HG02759 (cell line): ENCODE measurements around the gene ANKRD66.

ENCODE experiments used
- ATAC-seq: cut with Tn5 transposase; IDR thresholded peaks from one replicate; pipeline ENCODE4 v1.9.1; 2021; ENCODE audit warnings: mild to moderate bottlenecking, moderate library complexity; ENCODE audit not compliant: unreplicated experiment

The ANKRD66 gene

GRCh38 chr6:46789434-46790354 is 43.0 kb downstream of the ANKRD66 start:
- ATAC-seq = no peak

GRCh38 chr6:46790355-46790874 is 43.7 kb downstream of the ANKRD66 start:
- no peak for ATAC-seq

GRCh38 chr6:46792635-46793034 is 45.9 kb downstream of the ANKRD66 start:
- no peak for ATAC-seq

- ATAC-seq = no peak
Observed at GRCh38 chr6:46793138-46793537, 46.4 kb downstream of the ANKRD66 start, which contains the start of gene MEP1A. Gene MEP1A (plus strand): TSS chr6:46793389. CDS start chr6:46793399, 10 bp downstream.

GRCh38 chr6:46794068-46794467 is 47.3 kb downstream of the ANKRD66 start:
- no peak for ATAC-seq

GRCh38 chr6:46795816-46796215 is 49.1 kb downstream of the ANKRD66 start:
- ATAC-seq = no peak

- no peak for ATAC-seq
Observed at GRCh38 chr6:46796848-46797580, 50.3 kb downstream of the ANKRD66 start.

- ATAC-seq = no peak
Observed at GRCh38 chr6:46799657-46800056, 52.9 kb downstream of the ANKRD66 start.

GRCh38 chr6:46808806-46809205 is 62.1 kb downstream of the ANKRD66 start:
- ATAC-seq = no peak
